Activated naive CD8-positive, alpha-beta T cell treated with anti-CD3 and anti-CD28 coated beads, Interleukin-2, amount 10 ng/mL, durations not matched to agents 7 days and 5 days (primary cell): ENCODE data around the gene PAK4. TPM values are rescaled to one million over a fixed set of nuclear protein-coding genes. Genes with fewer than 3 reads are reported as not detected.
"Not testable (repeated sequence)": the region's sequence is repeated elsewhere in the genome, so short reads cannot be mapped to it uniquely, and the experiment has no call there.

Experiments
- ATAC-seq: fragments of 150-1000 bp; cut with Tn5 transposase; one replicate; pipeline ENCODE4 v1.10.0; 2021; ENCODE audit warnings: low read depth, moderate library complexity
- POLR2A ChIA-PET: fragments of 350-600 bp; sonication (Branson Sonifier 250); formaldehyde crosslinking; loops from one replicate; lab custom pipeline; 2021; ENCODE audit warnings: antibody characterized with exemption; lab: Charles Lee
- DNase-seq: peaks from one replicate; pipeline ENCODE4 v3.0.0; 2021
- H3K27ac Mint-ChIP-seq: one replicate; pipeline ENCODE4 v1.8.0; 2022; ENCODE audit warnings: mild to moderate bottlenecking, mixed read lengths
- H3K27me3 Mint-ChIP-seq: one replicate; pipeline ENCODE4 v1.8.0; 2022; ENCODE audit warnings: mild to moderate bottlenecking, moderate library complexity, mixed read lengths
- H3K36me3 Mint-ChIP-seq: one replicate; pipeline ENCODE4 v1.8.0; 2021; ENCODE audit warnings: mild to moderate bottlenecking, mixed read lengths
- H3K4me1 Mint-ChIP-seq: one replicate; pipeline ENCODE4 v1.8.0; 2021; ENCODE audit warnings: mixed read lengths
- H3K4me3 Mint-ChIP-seq: one replicate; pipeline ENCODE4 v1.8.0; 2022; ENCODE audit warnings: mild to moderate bottlenecking, moderate library complexity, mixed read lengths
- H3K9me3 Mint-ChIP-seq: one replicate; pipeline ENCODE4 v1.8.0; 2021; ENCODE audit warnings: mixed read lengths
- total RNA-seq, 2 experiments: library from RNA; stranded (reverse); gene quantifications; one replicate each; pipeline ENCODE4 v1.2.3, GENCODE V29; 2021

The PAK4 gene
- total RNA-seq, 2 experiments from 2014 or later: 16.1 to 17.1 TPM

GRCh38 chr19:39218230-39219007 lies 92.8 kb downstream of the PAK4 start:
- POLR2A ChIA-PET: interaction anchor here (0.6 to 1.2 kb wide), 3 partner anchors 111 to 314 kb away, joined by 3 to 4 read pairs (median 3); no protein-coding TSS in a partner anchor
- DNase-seq (no peak), ATAC-seq (no peak)
- Mint-ChIP-seq H3K36me3 (no peaks in the 10 kb centered on the region), H3K4me1 (peaks cover 9% of the 10 kb centered on the region), H3K27ac (no peak overlapping the region), H3K4me3 (no peak overlapping the region), H3K9me3 (no peaks in the 10 kb centered on the region), H3K27me3 (peaks cover 18% of the 10 kb centered on the region)

DNA sequence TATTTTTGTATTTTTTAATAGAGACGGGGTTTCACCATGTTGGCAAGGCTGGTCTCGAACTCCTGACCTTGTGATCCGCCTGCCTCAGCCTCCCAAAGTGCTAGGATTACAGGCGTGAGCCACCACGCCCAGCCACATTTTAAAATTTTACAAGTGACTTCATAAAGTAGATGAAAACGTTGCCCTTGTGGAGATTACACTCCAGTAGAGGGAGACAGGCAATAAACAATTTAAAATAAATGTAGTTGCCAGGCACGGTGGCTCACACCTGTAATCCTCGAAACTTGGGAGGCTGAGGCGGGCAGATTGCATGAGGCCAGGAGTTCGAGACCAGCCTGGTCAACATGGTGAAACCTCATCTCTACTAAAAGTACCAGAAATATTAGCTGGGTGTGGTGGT lies 93.5 kb downstream of the PAK4 start:
- not testable (repeated sequence) for H3K36me3 Mint-ChIP-seq, H3K4me3 Mint-ChIP-seq, DNase-seq, H3K9me3 Mint-ChIP-seq, H3K27ac Mint-ChIP-seq, ATAC-seq, H3K4me1 Mint-ChIP-seq
- POLR2A ChIA-PET: interaction anchor here (1.2 kb wide), 1 partner anchor 110 kb away, joined by 3 read pairs; no protein-coding TSS in a partner anchor
- peaks cover 22% of the 10 kb centered on the region for H3K27me3 Mint-ChIP-seq

- Mint-ChIP-seq H3K4me3 (no peak overlapping the region), H3K36me3 (no peaks in the 10 kb centered on the region), H3K27me3 (peaks cover 38% of the 10 kb centered on the region), H3K4me1 (peaks cover 6% of the 10 kb centered on the region), H3K9me3 (no peaks in the 10 kb centered on the region), H3K27ac (no peak overlapping the region)
- POLR2A ChIA-PET: no interaction called here
- ATAC-seq (no peak), DNase-seq (no peak)
Measured at GRCh38 chr19:39223703-39224279, 98.2 kb downstream of the PAK4 start.

- no peaks in the 10 kb centered on the region for H3K9me3 Mint-ChIP-seq
- ATAC-seq: no peak
- peaks cover 33% of the 10 kb centered on the region for H3K27me3 Mint-ChIP-seq
- POLR2A ChIA-PET: no interaction called here
- H3K27ac Mint-ChIP-seq: no peak overlapping the region
- DNase-seq: no peak
- H3K36me3 Mint-ChIP-seq: no peaks in the 10 kb centered on the region
- peaks cover 6% of the 10 kb centered on the region for H3K4me1 Mint-ChIP-seq
- no peak overlapping the region for H3K4me3 Mint-ChIP-seq
Measured at GRCh38 chr19:39224910-39225309, 99.3 kb downstream of the PAK4 start.

Other genes with a start within 250 kb of the PAK4 start
- 10 to 100 TPM; 71.3 to 74.2 TPM for gene RINL, start 247.5 kb upstream of the PAK4 start, total RNA-seq
- gene SIRT2, start 226.2 kb upstream of the PAK4 start, total RNA-seq: 10 to 100 TPM; 46.6 to 49.1 TPM
- 10 to 100 TPM; 30.0 to 31.1 TPM for gene NFKBIB, start 225.8 kb upstream of the PAK4 start, total RNA-seq
- gene CCER2, start 213.6 kb upstream of the PAK4 start, total RNA-seq: 1 to 10 TPM in 1 of 2 experiments, under 1 TPM in 1; 0.88 to 1.3 TPM
- 10 to 100 TPM; 35.6 to 40.7 TPM for gene SARS2, start 195.0 kb upstream of the PAK4 start, total RNA-seq
- 10 to 100 TPM; 36.7 to 47.5 TPM for gene MRPS12, start 194.8 kb upstream of the PAK4 start, total RNA-seq
- gene FBXO17, start 150.0 kb upstream of the PAK4 start, total RNA-seq: not detected
- gene FBXO27, start 93.2 kb upstream of the PAK4 start, total RNA-seq: not detected
- gene ACP7, start 41.4 kb upstream of the PAK4 start, total RNA-seq: not detected
- gene NCCRP1, start 71.2 kb downstream of the PAK4 start, total RNA-seq: not detected
- gene SYCN, start 78.5 kb downstream of the PAK4 start, total RNA-seq: not detected
- gene IFNL3, start 119.2 kb downstream of the PAK4 start, total RNA-seq: not detected
- not detected for gene IFNL4, start 123.1 kb downstream of the PAK4 start, total RNA-seq
- gene IFNL2, start 142.6 kb downstream of the PAK4 start, total RNA-seq: not detected
- gene IFNL1, start 170.6 kb downstream of the PAK4 start, total RNA-seq: not detected
- 1 to 10 TPM; 9.2 to 9.4 TPM for gene LRFN1, start 195.1 kb downstream of the PAK4 start, total RNA-seq
- 100 to 1,000 TPM; 428 to 433 TPM for gene GMFG, start 210.3 kb downstream of the PAK4 start, total RNA-seq
- 10 to 100 TPM; 47.8 to 51.3 TPM for gene SAMD4B, start 216.6 kb downstream of the PAK4 start, total RNA-seq